ENCODE results near the gene BAIAP2.

The BAIAP2 gene

GRCh38 chr17:81062014-81062780 lies 27.2 kb downstream of the BAIAP2 start:
- H3K27ac ChIP-seq, result no peak overlapping the region
- no peak overlapping the region for H3K4me3 ChIP-seq

DNA sequence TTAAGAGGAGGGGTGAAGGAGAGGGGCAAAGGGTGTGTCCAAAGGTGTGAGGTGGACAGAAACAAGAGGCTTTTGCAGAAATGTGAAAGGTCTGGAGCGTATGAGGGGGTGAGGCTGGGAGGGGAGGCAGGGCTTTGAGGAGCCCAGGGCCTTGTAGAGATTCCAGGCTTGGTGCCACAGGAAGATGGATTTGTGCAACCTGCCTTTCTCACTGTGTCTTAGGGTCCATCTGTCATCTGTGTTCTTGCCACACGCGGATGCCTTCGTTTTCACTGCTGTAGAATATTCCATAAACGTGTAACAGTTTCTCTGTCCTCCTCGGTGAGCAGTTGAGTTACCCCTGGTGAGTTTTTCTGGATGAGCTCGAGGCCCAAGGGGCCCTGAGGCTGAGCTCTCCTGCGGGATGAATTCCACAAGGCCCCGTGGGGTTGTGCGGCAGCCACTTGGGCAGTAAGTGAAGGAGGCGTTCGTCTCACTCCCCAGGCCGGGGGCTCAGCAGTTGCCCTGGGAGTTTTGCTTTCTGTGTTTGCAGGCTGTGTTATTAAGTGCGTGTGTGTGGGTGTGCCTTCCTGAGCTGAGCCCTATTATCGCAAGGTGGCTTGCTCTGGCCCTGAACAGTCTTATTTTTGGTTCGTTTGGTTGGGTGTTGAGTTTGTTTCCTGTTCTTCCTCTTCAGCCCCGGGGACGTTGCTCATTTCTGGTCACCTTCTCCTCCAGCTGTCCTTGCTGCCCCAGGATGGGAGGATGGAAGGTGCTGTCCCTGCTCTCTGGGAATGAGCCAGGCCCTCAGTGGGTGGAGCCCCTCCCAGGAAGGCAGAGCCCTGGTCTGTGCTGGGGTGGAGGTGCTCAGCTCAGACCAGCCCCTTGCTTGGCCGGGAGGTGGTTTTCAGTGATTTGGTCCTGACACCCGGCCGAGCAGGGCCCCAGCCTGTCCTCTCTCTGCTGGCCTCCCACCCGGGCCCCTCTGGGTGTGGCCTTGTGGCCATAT lies 28.4 kb downstream of the BAIAP2 start:
- Histone ChIP-seq H3K27ac (peak overlapping the region in 11 of 21 experiments; percentile 13 to 74 (median 54)), H3K4me3 (no peak overlapping the region)

DNA sequence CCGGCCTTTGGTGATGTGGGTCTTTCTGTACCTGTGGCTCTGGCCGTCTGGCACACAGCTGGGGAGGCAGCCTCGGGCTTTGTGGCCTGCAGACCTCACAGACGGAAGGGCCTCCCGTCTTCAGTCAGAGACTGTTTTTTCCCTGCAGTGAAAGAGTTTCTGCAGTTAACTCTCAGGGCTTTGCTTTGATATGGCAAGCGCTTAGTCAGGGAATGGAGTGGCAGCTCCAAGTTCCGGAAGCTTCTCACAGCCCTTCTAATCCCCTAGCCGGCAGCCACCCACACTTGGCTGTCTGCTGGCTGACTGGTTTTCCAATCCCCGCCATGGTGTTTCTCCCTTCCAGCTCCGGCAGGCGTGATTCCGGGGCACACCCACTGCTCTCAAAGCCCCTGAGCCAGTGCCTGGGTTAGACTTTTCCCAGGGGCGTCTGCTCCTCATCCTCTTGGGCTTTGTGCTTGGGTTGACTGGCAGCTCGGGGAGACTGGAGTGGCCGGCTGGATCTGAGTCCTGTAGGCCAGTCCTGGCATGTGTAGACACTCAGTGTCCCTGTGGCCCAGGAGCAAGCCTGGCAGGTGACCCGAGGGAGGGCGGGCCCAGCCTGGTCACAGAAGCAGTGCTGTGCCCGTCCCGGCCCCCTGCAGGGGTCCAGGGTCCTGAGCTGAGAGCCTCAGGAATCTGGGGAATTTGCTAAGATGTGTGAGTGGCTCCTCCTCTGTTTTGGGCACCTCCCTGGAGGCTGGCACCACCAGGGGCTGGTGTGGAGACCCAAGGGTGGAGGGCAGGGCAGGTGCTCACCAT lies 29.9 kb downstream of the BAIAP2 start:
- H3K4me3 ChIP-seq, result no peak overlapping the region
- H3K27ac ChIP-seq, result peak overlapping the region in 19 of 21 experiments; percentile 1 to 74 (median 49)

DNA sequence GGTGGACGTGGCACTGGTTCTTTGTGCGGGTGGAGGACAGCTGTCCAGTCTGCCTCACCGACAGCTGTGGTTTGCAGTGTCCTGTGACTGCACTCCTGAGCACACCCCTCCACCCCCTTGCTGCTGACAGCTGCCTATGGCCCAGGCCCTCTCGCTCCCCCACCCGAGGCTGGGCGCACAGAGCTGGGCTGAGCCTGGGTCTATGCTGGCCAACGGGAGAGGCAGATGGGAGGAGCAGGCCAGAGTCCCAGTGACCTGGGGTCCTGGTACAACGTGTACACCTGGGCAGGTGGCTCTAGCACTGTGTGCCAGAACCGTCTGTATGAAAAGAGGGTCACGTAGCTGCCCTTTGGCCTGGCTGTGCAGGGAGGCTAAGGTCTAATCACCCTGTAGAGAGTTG lies 30.5 kb downstream of the BAIAP2 start:
- peak overlapping the region in 12 of 21 experiments; percentile 5 to 74 (median 50) for H3K27ac ChIP-seq
- H3K4me3 ChIP-seq, result no peak overlapping the region

GRCh38 chr17:81066072-81066471 lies 31.1 kb downstream of the BAIAP2 start:
- Histone ChIP-seq H3K27ac (peak overlapping the region in 1 of 21 experiments; percentile 11), H3K4me3 (no peak overlapping the region)

GRCh38 chr17:81066771-81067315 lies 31.9 kb downstream of the BAIAP2 start:
- no peak overlapping the region for H3K4me3 ChIP-seq
- peak overlapping the region in 1 of 21 experiments; percentile 11 for H3K27ac ChIP-seq

- Histone ChIP-seq H3K27ac (no peak overlapping the region), H3K4me3 (no peak overlapping the region)
Observed at GRCh38 chr17:81067391-81067811, 32.5 kb downstream of the BAIAP2 start.

GRCh38 chr17:81068411-81069134 lies 33.6 kb downstream of the BAIAP2 start:
- no peak overlapping the region for H3K4me3 ChIP-seq
- no peak overlapping the region for H3K27ac ChIP-seq

GRCh38 chr17:81069135-81069645 lies 34.2 kb downstream of the BAIAP2 start:
- H3K4me3 ChIP-seq, result no peak overlapping the region
- H3K27ac ChIP-seq, result no peak overlapping the region

GRCh38 chr17:81070541-81071246 lies 35.7 kb downstream of the BAIAP2 start:
- Histone ChIP-seq H3K4me3 (no peak overlapping the region), H3K27ac (no peak overlapping the region)

DNA sequence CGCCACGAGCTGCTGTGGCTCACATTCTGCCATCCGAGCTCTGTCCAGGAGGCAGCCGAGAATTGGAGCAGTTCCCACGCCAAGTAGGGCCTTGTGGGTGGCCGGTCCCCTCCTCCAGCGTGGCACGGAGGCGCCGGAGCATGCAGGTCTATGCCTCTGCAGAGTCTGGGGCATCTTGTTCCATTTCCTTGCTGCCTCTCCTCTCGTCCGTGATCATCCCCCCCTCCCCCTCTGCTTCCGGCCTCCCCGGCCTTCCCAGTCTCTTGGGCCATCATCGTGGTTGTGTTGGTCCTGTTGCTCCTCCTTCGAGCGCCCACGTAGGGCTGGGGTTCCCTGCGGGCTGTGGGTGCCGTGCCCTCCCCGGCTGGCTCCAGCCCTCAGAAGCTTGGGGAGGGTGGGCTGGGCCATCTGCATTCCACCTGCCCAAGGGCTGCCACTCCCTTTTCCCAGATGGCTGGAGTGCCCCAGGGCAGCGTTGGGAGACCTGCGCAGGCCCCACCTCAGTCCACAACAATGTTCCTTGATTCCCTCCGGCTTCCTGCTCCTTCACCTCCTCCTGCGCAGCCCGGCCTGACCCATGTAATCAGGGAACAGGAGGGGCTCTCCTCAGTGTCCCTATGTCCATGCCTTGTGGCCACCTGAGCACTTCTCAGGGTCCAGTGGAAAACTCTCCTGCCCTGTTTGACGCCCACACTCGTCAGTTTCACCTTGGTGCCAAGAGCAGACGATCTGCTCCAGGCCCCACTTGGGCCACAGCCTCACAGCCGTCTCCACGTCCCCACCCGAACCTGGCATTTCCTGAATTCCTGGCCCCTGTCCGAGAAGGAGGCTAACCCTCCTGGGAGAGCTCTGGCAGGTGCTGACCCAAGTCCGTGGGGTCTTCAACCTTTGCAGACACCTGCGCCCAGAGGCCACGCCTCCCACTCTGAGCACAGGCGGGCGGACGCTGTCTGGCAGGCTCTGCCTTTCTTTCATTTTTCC lies 37.1 kb downstream of the BAIAP2 start:
- no peak overlapping the region for H3K4me3 ChIP-seq
- peak overlapping the region in 1 of 21 experiments; percentile 17 for H3K27ac ChIP-seq

- no peak overlapping the region for H3K27ac ChIP-seq
- H3K4me3 ChIP-seq, result no peak overlapping the region
Observed at GRCh38 chr17:81073967-81074839, 39.3 kb downstream of the BAIAP2 start.

GRCh38 chr17:81074875-81075274 lies 39.9 kb downstream of the BAIAP2 start:
- Histone ChIP-seq H3K27ac (peak overlapping the region in 1 of 21 experiments; percentile 15), H3K4me3 (no peak overlapping the region)

DNA sequence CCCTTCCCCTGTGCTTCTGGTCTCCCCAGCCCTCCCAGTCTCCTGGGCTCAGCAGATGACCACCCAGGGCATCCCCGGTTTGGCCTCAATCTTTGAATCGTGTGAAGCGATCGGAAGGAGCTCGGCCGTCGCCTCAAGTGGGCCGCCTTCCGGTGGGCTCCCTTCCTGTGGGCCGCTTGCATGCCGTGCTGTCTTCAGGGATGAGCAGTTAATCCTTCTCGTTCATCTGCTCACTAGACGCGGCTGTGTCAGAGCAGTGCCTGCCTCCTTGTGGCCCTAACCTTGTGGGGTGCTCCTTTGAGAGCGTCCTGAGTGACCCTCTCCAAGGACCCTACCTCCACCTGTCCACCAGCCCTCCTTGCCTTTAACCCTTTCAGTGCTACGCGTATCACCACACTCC lies 40.4 kb downstream of the BAIAP2 start:
- no peak overlapping the region for H3K4me3 ChIP-seq
- H3K27ac ChIP-seq, result peak overlapping the region in 1 of 21 experiments; percentile 15

DNA sequence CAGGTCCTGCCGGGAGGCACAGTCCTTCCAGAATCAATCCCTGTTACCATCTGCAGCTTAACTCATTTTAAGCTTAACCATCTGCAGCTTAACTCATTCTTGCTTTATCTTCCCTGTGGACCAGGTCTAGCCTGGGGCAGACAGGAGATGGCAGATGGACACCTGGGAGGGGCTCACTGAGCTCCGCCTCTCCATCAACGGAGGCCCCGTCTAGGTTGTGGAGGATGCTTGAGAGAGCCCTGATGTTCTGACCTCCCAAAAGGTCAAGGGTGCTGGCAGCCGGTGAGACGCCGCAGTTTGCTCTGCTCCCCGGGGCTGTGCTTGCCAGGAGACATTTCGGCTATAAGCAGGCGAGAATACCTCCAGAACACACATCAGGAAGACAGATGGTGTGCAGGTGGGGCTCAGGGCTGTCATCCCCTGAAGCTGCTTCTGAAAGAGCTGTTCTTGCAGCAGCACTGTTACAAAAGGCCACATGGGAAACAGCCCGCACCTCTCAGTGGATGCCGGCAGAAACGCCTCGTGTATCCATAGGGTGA lies 41.3 kb downstream of the BAIAP2 start:
- H3K27ac ChIP-seq, result no peak overlapping the region
- no peak overlapping the region for H3K4me3 ChIP-seq
